ENCODE results near the gene GMPR2.
"Not testable (repeated sequence)": the region's sequence is repeated elsewhere in the genome, so short reads cannot be mapped to it uniquely, and the experiment has no call there.

Gene GMPR2

DNA sequence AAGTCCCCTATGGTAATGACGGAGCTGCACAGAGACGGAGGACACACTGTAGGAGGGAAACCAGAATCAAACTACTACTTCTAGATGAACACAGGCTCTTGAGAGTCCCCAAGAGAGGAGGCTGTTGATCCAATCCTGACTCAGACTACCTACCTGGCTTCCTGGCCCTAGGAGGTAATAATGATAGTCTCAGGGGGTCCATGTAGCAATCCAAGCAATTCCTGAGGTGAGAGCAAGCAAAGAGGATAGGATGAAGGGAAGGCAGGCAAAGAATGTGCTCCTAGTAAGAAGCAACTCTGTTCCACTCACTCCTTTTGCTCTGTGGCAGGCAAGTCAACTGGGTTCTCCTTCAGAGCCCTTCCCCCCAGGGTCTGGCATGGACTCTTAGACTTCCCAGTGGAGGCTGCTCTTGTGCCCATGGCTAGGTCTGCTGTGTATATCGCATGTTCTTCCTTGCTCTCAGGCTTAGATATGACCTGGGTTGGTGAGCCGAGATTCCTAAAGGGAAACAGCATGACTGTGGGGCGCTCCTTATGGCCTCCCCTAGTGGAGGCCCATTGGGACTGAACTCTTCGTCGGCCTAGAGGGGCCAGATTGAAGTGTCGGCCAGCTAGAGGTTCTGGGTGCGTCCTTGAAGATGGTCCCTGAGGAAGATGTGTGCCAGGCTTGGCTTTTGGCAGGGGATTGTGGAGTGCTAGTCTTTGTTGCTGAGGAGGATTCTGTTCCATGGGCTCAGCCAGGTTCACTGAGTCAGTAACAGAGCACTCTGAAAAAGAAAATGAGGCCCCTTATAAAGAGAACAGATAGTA, 7.6 kb downstream of the GMPR2 start:
- DNase-seq (ENCODE audit: low read depth in 1 of 2, low spot score in 1 of 2): no peak
- Histone ChIP-seq H3K4me3 (replicated peaks; ENCODE audit: insufficient read depth, low read length) (no peak overlapping the region), H3K27me3 (ENCODE audit: insufficient read depth, poor library complexity, severe bottlenecking) (no peaks in the 10 kb centered on the region), H3K27ac (replicated peaks) (no peak overlapping the region)
- TF ChIP-seq SPI1 (IDR thresholded peaks at IDR 0.05; ENCODE audit: borderline replicate concordance, low read depth) (no peak), REST (IDR thresholded peaks at IDR 0.05; ENCODE audit: insufficient replicate concordance, low read depth) (no peak), POLR2AphosphoS5 (IDR thresholded peaks at IDR 0.05; ENCODE audit: low read depth) (no peak), GABPA (IDR thresholded peaks at IDR 0.05; ENCODE audit: low read depth) (no peak)
- TF ChIP-seq, protein P1, sequence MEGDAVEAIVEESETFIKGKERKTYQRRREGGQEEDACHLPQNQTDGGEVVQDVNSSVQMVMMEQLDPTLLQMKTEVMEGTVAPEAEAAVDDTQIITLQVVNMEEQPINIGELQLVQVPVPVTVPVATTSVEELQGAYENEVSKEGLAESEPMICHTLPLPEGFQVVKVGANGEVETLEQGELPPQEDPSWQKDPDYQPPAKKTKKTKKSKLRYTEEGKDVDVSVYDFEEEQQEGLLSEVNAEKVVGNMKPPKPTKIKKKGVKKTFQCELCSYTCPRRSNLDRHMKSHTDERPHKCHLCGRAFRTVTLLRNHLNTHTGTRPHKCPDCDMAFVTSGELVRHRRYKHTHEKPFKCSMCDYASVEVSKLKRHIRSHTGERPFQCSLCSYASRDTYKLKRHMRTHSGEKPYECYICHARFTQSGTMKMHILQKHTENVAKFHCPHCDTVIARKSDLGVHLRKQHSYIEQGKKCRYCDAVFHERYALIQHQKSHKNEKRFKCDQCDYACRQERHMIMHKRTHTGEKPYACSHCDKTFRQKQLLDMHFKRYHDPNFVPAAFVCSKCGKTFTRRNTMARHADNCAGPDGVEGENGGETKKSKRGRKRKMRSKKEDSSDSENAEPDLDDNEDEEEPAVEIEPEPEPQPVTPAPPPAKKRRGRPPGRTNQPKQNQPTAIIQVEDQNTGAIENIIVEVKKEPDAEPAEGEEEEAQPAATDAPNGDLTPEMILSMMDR (IDR thresholded peaks at IDR 0.05; ENCODE audit: insufficient read depth, low read length): no peak

DNA sequence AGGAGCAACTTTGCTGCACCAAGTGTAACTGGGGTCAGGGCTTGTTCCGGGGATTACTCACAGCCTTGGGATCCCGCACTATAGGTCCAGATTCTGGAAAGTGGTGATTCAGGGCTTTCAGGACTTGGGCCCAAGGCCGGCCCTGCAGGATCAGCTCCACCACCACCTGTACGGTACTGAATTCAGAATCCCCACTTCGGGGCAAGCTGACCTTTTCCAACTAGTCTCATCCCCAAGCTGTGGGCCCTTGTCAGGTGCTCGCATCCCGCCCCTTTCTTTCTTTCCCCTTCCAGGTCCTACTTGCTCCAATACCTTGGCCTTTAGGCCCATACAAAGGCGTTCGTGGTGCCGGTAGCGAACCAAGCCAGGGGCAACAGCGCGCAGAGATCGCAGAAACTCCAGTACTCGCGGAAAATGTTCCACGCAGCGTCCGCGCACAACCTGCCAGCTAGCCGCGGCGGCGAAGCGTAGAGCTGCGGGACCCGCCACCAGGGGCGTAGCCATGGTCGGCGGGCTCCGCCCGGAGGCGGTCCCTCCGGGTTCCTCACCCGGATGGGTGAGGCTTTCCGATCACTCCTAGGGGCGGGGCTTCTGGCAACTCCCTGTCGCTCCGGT, 9.2 kb downstream of the GMPR2 start:
- no peaks in the 10 kb centered on the region for H3K27me3 ChIP-seq (ENCODE audit: insufficient read depth, poor library complexity, severe bottlenecking)
- H3K27ac ChIP-seq (replicated peaks): peak overlapping the region; percentile 97
- peak; percentile 22 to 95 for DNase-seq (ENCODE audit: low read depth in 1 of 2, low spot score in 1 of 2)
- H3K4me3 ChIP-seq (replicated peaks; ENCODE audit: insufficient read depth, low read length): peak overlapping the region; percentile 49
- no peak for TF ChIP-seq GABPA (IDR thresholded peaks at IDR 0.05; ENCODE audit: low read depth)
- no peak for TF ChIP-seq SPI1 (IDR thresholded peaks at IDR 0.05; ENCODE audit: borderline replicate concordance, low read depth)
- no peak for TF ChIP-seq REST (IDR thresholded peaks at IDR 0.05; ENCODE audit: insufficient replicate concordance, low read depth)
- no peak for TF ChIP-seq POLR2AphosphoS5 (IDR thresholded peaks at IDR 0.05; ENCODE audit: low read depth)
- TF ChIP-seq, protein P1 (IDR thresholded peaks at IDR 0.05; ENCODE audit: insufficient read depth, low read length): no peak

DNA sequence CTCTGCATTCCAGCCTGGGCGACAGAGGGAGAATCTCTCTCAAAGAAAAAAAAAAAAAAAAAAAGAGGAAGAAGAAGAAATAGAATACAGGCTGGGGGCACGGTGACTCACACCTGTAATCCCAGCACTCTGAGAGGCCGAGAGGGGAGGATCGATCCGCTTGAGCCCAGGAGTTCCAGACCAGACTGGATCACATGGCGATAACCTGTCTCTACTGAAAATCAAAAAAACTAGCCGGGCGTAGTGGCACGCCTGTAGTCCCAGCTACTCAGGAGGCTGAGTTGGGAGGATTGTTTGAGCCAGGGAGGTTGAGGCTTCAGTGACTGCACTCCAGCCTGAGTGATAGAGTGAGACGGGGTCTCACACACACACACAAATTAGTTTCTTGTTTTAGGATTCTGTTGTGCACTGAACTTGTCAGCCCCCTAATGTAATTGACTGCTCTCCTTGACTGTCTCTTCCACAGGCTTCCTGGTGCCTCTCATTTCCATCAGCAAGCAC, 10.7 kb downstream of the GMPR2 start:
- H3K4me3 ChIP-seq (replicated peaks; ENCODE audit: insufficient read depth, low read length): peak overlapping the region; percentile 49
- H3K27me3 ChIP-seq (ENCODE audit: insufficient read depth, poor library complexity, severe bottlenecking): no peaks in the 10 kb centered on the region
- TF ChIP-seq GABPA (IDR thresholded peaks at IDR 0.05; ENCODE audit: low read depth) (no peak), SPI1 (IDR thresholded peaks at IDR 0.05; ENCODE audit: borderline replicate concordance, low read depth) (peak; percentile 18; the same call in 1 of the 2 replicates), POLR2AphosphoS5 (IDR thresholded peaks at IDR 0.05; ENCODE audit: low read depth) (no peak)
- TF ChIP-seq, protein P1 (IDR thresholded peaks at IDR 0.05; ENCODE audit: insufficient read depth, low read length): no peak
- peak overlapping the region; percentile 97 for H3K27ac ChIP-seq (replicated peaks)
- DNase-seq (ENCODE audit: low read depth in 1 of 2, low spot score in 1 of 2): peak in 1 of 2 experiments; percentile 38

GRCh38 chr14:24245350-24245749, 12.6 kb downstream of the GMPR2 start:
- not testable (repeated sequence) for H3K4me3 ChIP-seq (replicated peaks; ENCODE audit: insufficient read depth, low read length); H3K27ac ChIP-seq (replicated peaks); H3K27me3 ChIP-seq (ENCODE audit: insufficient read depth, poor library complexity, severe bottlenecking); DNase-seq (ENCODE audit: low read depth in 1 of 2, low spot score in 1 of 2)

Measured in HL-60 (cell line).